Effector memory CD8-positive, alpha-beta T cell (primary cell): ENCODE data around the gene LRRC28.

Experiments
- ATAC-seq: fragments of 150-1000 bp; cut with Tn5 transposase; replicated peaks from 2 replicates; pipeline ENCODE4 v1.10.0; 2021; ENCODE audit warnings: mild to moderate bottlenecking, moderate library complexity
- DNase-seq, 3 experiments: peaks; one replicate each; pipeline ENCODE4 v3.0.0; 2021
- H3K27ac Mint-ChIP-seq, 2 donors: one replicate each; pipeline ENCODE4 v1.8.0; 2022; ENCODE audit warnings: mild to moderate bottlenecking in 2 of 2, mixed read lengths in 2 of 2, moderate library complexity in 2 of 2
- H3K27me3 Mint-ChIP-seq, 2 donors: one replicate each; pipeline ENCODE4 v1.8.0; 2022; ENCODE audit warnings: mixed read lengths in 2 of 2
- H3K36me3 Mint-ChIP-seq: one replicate; pipeline ENCODE4 v1.8.0; 2022; ENCODE audit warnings: mild to moderate bottlenecking, moderate library complexity, mixed read lengths; ENCODE audit not compliant: insufficient read depth
- H3K4me1 Mint-ChIP-seq, 2 donors: one replicate each; pipeline ENCODE4 v1.8.0; 2022; ENCODE audit warnings: low read depth in 2 of 2, mixed read lengths in 2 of 2
- H3K4me3 Mint-ChIP-seq, 2 donors: one replicate each; pipeline ENCODE4 v1.8.0; 2022; ENCODE audit warnings: mild to moderate bottlenecking in 2 of 2, mixed read lengths in 2 of 2, moderate library complexity in 2 of 2
- H3K9me3 Mint-ChIP-seq, 2 donors: one replicate each; pipeline ENCODE4 v1.8.0; 2022; ENCODE audit warnings: mixed read lengths in 2 of 2

LRRC28 gene

GRCh38 chr15:99345242-99345641 lies 94.0 kb downstream of the LRRC28 start:
- ATAC-seq = no peak
- Mint-ChIP-seq H3K4me3 (no peak overlapping the region), H3K9me3 (no peaks in the 10 kb centered on the region)

GRCh38 chr15:99345832-99346462 lies 94.7 kb downstream of the LRRC28 start:
- no peaks in the 10 kb centered on the region for H3K4me1 Mint-ChIP-seq
- no peaks in the 10 kb centered on the region for H3K36me3 Mint-ChIP-seq
- H3K9me3 Mint-ChIP-seq = no peaks in the 10 kb centered on the region
- DNase-seq (no peak), ATAC-seq (no peak)
- peak overlapping the region in 1 of 2 donors; percentile 39 for H3K27ac Mint-ChIP-seq
- H3K27me3 Mint-ChIP-seq = no peaks in the 10 kb centered on the region
- H3K4me3 Mint-ChIP-seq = no peak overlapping the region

More at GRCh38 chr15:99345242-99345641, 94.0 kb downstream of the LRRC28 start:
- H3K36me3 Mint-ChIP-seq = no peaks in the 10 kb centered on the region
- no peak overlapping the region for H3K27ac Mint-ChIP-seq
- no peak for DNase-seq
- H3K4me1 Mint-ChIP-seq = no peaks in the 10 kb centered on the region
- H3K27me3 Mint-ChIP-seq = no peaks in the 10 kb centered on the region

- Mint-ChIP-seq H3K9me3 (no peaks in the 10 kb centered on the region), H3K4me1 (no peaks in the 10 kb centered on the region), H3K27ac (peak overlapping the region in 1 of 2 donors; percentile 1), H3K36me3 (peaks cover 4% of the 10 kb centered on the region), H3K27me3 (no peaks in the 10 kb centered on the region), H3K4me3 (no peak overlapping the region)
- DNase-seq (no peak), ATAC-seq (no peak)
Observed at GRCh38 chr15:99347574-99347973, 96.3 kb downstream of the LRRC28 start.

DNA sequence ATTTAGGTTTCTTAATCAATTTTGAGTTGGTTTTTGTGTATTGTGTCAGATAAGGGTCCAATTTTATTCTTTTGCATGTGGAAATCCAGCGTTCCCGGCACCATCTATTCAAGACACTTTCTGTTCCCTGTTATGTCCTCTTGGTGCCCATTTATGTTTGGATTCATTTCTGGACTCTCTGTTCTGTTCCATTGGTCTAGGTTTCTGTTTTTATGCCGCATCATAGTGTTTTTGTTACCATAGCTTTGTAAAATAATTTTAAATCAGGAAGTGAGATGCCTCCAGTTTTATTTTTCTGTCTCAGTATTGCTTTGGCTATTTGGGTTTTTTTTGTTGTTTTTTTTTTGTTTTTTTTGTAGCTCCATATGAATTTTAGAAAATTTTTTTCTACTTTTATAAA lies 97.1 kb downstream of the LRRC28 start:
- ATAC-seq (no peak), DNase-seq (no peak)
- H3K27me3 Mint-ChIP-seq = no peaks in the 10 kb centered on the region
- no peak overlapping the region for H3K4me3 Mint-ChIP-seq
- no peaks in the 10 kb centered on the region for H3K4me1 Mint-ChIP-seq
- H3K27ac Mint-ChIP-seq = no peak overlapping the region
- H3K9me3 Mint-ChIP-seq = no peaks in the 10 kb centered on the region
- peaks cover 4% of the 10 kb centered on the region for H3K36me3 Mint-ChIP-seq

GRCh38 chr15:99350408-99350807 lies 99.1 kb downstream of the LRRC28 start:
- Mint-ChIP-seq H3K4me1 (no peaks in the 10 kb centered on the region), H3K4me3 (no peak overlapping the region), H3K36me3 (peaks cover 4% of the 10 kb centered on the region), H3K9me3 (no peaks in the 10 kb centered on the region), H3K27me3 (no peaks in the 10 kb centered on the region), H3K27ac (no peak overlapping the region)
- DNase-seq (no peak), ATAC-seq (no peak)

GRCh38 chr15:99359769-99360168 lies 108.5 kb downstream of the LRRC28 start:
- H3K4me1 Mint-ChIP-seq = peaks cover 5% of the 10 kb centered on the region in 2 donors
- no peaks in the 10 kb centered on the region for H3K27me3 Mint-ChIP-seq
- H3K4me3 Mint-ChIP-seq = no peak overlapping the region

DNA sequence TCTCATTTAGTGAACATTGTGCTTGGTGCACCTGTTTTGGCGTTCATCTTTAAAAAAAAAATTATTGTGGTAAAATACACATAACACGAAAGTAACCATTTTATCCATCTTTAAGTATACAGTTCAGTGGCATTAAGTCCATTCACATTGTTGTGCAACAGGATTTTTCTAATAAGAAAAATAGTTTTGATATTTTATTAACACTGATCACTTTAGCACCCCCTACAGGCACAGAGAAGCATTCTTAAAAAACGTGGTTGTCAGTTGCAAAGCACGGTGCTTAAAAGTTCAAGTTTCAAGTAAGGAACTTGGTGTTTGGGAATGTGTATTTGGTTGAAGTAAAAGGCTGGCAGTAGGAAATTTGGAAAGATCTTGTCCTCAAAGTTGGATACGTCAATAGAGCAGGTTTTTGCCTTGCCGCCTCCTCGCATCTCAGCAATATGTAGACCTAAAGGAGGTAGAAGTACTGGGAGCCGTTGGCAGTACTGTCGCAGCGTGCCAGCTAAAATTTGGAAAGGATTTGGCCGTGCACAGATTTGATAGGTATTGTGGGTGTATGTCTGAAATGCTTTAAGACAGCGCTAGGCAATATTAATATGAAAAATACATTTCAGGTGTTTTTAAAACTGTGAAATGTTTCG lies 110.4 kb downstream of the LRRC28 start:
- no peaks in the 10 kb centered on the region for H3K27me3 Mint-ChIP-seq
- no peak overlapping the region for H3K27ac Mint-ChIP-seq
- ATAC-seq (no peak), DNase-seq (no peak)
- H3K36me3 Mint-ChIP-seq = no peaks in the 10 kb centered on the region
- H3K4me1 Mint-ChIP-seq = peaks cover 5% of the 10 kb centered on the region in 2 donors
- no peak overlapping the region for H3K4me3 Mint-ChIP-seq
- no peaks in the 10 kb centered on the region for H3K9me3 Mint-ChIP-seq

More at GRCh38 chr15:99359769-99360168, 108.5 kb downstream of the LRRC28 start:
- no peak overlapping the region for H3K27ac Mint-ChIP-seq
- no peaks in the 10 kb centered on the region for H3K36me3 Mint-ChIP-seq
- ATAC-seq (no peak), DNase-seq (no peak)
- H3K9me3 Mint-ChIP-seq = no peaks in the 10 kb centered on the region

GRCh38 chr15:99365242-99365641 lies 114.0 kb downstream of the LRRC28 start:
- Mint-ChIP-seq H3K9me3 (peaks cover 0 to 3% of the 10 kb centered on the region in 2 donors), H3K27me3 (no peaks in the 10 kb centered on the region), H3K36me3 (no peaks in the 10 kb centered on the region), H3K4me1 (no peaks in the 10 kb centered on the region), H3K4me3 (no peak overlapping the region), H3K27ac (no peak overlapping the region)
- no peak for ATAC-seq
- DNase-seq = no peak

DNA sequence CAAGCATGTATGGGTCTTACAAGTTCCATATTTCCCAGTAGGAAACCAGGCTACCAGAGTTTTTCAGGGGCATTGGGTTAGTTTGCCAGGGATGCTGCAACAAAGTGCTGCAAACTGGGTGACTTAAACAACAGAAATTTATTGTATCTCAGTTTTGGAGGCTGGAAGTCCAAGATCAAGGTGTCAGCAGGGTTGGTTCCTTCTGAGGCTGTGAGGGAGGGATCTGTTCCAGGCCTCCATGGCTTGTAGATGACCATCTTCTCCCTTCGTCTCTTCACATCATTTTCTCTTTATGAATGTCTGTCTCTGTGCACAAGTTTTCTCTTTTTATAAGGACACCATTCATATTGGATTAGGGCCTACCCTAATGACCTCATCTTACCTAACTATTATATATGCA lies 114.7 kb downstream of the LRRC28 start:
- no peak for ATAC-seq
- H3K27ac Mint-ChIP-seq = no peak overlapping the region
- no peak for DNase-seq
- H3K27me3 Mint-ChIP-seq = no peaks in the 10 kb centered on the region
- H3K9me3 Mint-ChIP-seq = peaks cover 0 to 3% of the 10 kb centered on the region in 2 donors
- no peak overlapping the region for H3K4me3 Mint-ChIP-seq
- no peaks in the 10 kb centered on the region for H3K36me3 Mint-ChIP-seq
- no peaks in the 10 kb centered on the region for H3K4me1 Mint-ChIP-seq

GRCh38 chr15:99368743-99369142 lies 117.5 kb downstream of the LRRC28 start:
- no peak for ATAC-seq
- DNase-seq = no peak
- H3K27ac Mint-ChIP-seq = no peak overlapping the region
- H3K36me3 Mint-ChIP-seq = no peaks in the 10 kb centered on the region
- H3K9me3 Mint-ChIP-seq = peaks cover 0 to 3% of the 10 kb centered on the region in 2 donors
- H3K4me1 Mint-ChIP-seq = no peaks in the 10 kb centered on the region
- no peaks in the 10 kb centered on the region for H3K27me3 Mint-ChIP-seq
- H3K4me3 Mint-ChIP-seq = no peak overlapping the region

DNA sequence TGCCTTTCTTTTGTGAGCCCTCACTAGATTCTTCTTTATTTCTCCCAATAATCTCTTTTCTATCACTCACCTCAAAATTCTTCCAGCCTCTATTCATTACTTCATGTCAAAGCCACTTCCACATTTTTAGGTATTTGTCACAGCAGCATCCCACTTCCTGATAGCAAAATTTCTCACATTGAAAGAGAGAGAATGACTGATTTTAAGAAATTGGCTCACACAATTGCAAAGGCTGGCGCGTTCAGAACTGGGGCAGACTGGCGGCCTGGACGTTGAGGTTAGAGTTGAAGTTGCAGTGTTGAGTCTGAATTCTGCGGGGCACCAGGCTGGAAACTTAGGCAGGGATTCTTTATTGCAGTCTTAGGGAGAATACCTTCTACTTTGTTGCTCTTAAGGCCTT lies 117.9 kb downstream of the LRRC28 start:
- Mint-ChIP-seq H3K36me3 (no peaks in the 10 kb centered on the region), H3K4me1 (no peaks in the 10 kb centered on the region), H3K27ac (no peak overlapping the region), H3K4me3 (no peak overlapping the region), H3K9me3 (peaks cover 0 to 3% of the 10 kb centered on the region in 2 donors), H3K27me3 (no peaks in the 10 kb centered on the region)
- no peak for ATAC-seq
- no peak for DNase-seq

DNA sequence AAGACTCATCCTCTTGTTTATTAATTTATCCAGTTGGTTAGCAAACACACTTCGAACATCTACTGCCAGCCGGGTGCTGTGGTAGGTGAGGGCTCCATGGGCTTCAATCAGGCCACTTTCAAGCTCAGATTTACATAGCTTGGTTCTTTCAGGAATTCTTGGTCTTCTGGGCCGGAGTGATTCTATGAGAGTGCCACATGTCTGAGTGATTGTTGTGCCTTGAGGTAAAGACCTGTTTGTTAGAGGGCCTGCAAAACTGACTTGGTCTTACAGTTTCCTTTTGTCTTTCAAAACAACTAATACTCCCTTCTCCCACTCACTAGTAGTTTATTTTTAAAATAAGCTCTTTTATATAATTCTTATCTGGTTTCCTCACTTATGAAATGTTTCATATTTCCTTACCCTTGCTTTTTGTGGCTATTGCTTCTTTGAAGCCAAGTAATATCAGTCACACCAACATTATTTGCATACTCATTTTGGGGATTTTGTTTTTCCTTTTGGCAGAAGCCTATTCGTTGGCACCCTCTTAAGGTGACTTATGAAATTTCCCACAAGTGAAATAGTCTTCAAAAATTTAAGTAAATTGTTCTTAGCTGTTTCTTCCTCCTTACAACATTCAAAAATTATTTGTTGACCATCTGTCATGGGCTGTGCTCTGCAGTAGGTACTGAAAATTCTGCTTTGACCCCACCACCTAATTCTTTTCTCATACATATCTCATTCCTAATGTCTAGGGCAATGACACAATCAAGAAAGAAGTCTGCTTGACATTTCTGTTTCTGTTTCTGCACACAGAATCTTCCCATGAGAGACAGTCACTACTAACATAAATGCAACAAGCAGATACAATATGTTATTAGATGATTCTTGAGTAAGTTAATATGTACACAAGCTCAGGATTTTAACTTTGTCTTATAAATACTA lies 120.2 kb downstream of the LRRC28 start:
- Mint-ChIP-seq H3K36me3 (peaks cover 3% of the 10 kb centered on the region), H3K4me1 (no peaks in the 10 kb centered on the region), H3K27me3 (no peaks in the 10 kb centered on the region), H3K4me3 (no peak overlapping the region), H3K9me3 (peaks cover 0 to 3% of the 10 kb centered on the region in 2 donors), H3K27ac (no peak overlapping the region)
- ATAC-seq (no peak), DNase-seq (no peak)

DNA sequence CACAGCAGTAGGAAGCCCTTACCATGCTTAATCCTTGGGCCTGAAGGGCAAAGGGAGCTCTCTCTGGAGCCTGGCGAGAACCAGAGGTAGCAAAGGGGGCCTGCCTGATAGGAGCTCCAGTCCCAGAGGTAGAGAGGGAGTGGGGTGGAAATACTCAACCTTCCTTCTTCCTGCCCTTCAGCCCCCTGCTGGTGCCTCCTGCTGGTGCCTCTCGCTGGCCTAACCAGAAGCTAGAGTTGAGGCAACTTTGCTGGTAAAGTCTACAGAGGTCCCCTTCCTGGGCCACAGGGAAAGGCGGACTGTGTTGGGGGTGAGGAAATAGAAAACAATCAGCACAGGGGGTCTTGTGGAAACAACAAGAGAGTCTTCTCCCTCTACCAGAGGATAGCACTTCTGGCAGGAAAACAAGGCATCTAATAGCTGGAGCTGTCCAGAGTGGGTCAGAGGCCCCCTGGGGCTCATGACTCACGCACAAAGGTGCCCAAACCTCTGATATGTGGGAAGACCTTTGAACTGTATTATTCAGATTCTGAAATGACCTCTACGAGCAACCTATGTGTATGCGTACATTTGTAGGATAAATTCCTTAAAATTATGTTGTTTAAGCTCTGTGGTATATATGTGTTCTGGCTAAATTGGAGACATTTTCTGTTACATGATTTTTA lies 133.9 kb downstream of the LRRC28 start:
- peaks cover 9% of the 10 kb centered on the region for H3K36me3 Mint-ChIP-seq
- no peak for DNase-seq
- ATAC-seq = no peak
- no peaks in the 10 kb centered on the region for H3K27me3 Mint-ChIP-seq
- H3K4me3 Mint-ChIP-seq = no peak overlapping the region
- no peaks in the 10 kb centered on the region for H3K9me3 Mint-ChIP-seq
- no peak overlapping the region for H3K27ac Mint-ChIP-seq
- peaks cover 0 to 2% of the 10 kb centered on the region in 2 donors for H3K4me1 Mint-ChIP-seq
